ENCODE results near the gene TMED4.

DNA sequence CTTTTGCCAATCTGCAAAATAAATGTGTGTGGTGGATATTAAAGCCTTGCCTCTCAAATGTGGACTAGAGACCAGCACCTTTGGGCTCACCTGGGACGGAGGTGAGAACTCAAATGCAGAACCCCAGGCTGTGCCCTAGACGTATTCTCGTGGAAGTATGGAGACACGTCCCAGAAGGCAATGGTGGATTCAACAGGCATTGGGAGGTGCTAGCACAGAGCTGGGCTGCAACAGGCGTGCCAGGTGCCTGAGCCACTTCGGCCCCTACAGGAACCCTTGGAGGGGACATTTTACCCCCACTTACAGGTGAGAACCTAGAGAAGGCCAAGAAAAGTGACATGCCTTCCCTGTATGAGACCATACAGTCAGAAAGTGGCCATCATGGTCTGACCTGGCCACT, 20.6 kb downstream of the TMED4 start:
- TF ChIP-seq, protein P1, sequence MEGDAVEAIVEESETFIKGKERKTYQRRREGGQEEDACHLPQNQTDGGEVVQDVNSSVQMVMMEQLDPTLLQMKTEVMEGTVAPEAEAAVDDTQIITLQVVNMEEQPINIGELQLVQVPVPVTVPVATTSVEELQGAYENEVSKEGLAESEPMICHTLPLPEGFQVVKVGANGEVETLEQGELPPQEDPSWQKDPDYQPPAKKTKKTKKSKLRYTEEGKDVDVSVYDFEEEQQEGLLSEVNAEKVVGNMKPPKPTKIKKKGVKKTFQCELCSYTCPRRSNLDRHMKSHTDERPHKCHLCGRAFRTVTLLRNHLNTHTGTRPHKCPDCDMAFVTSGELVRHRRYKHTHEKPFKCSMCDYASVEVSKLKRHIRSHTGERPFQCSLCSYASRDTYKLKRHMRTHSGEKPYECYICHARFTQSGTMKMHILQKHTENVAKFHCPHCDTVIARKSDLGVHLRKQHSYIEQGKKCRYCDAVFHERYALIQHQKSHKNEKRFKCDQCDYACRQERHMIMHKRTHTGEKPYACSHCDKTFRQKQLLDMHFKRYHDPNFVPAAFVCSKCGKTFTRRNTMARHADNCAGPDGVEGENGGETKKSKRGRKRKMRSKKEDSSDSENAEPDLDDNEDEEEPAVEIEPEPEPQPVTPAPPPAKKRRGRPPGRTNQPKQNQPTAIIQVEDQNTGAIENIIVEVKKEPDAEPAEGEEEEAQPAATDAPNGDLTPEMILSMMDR (IDR thresholded peaks at IDR 0.05): no peak
- TF ChIP-seq POLR2A (IDR thresholded peaks at IDR 0.05): no peak

Data from Peyer's patch (tissue), 4 donors.